CD14-positive monocyte (primary cell): ENCODE results near the gene CCNQ. TPM values are rescaled to one million over a fixed set of nuclear protein-coding genes. Genes with fewer than 3 reads are reported as not detected.

ENCODE experiments used
- DNase-seq, 3 donors: peaks; one replicate each; pipeline ENCODE4 v3.0.0-alpha.2; 2011 to 2022
- H2AFZ ChIP-seq: 2 replicates; pipeline ENCODE4 v1.6.0; 2012; ENCODE audit warnings: mild to moderate bottlenecking, low read depth, low read length, inconsistent platforms; ENCODE audit not compliant: insufficient read depth, poor library complexity, severe bottlenecking
- H3K27ac ChIP-seq, 2 donors: 1 replicate in 1 of 2; 2 replicates in 1 of 2; pipeline ENCODE4 v1.5.1; 2012 to 2013; ENCODE audit warnings: low read length in 2 of 2, control low read depth in 1 of 2, inconsistent platforms in 1 of 2, low read depth in 1 of 2, mild to moderate bottlenecking in 1 of 2
- H3K27me3 ChIP-seq, 2 donors: one replicate each; pipeline versions ENCODE4 v1.6.0 to v1.6.1; 2011 to 2013; ENCODE audit warnings: low read length in 2 of 2; ENCODE audit not compliant: control insufficient read depth in 2 of 2, insufficient read depth in 2 of 2
- H3K36me3 ChIP-seq, 2 donors: replicated peaks in 1 of 2; 1 replicate in 1 of 2; 2 replicates in 1 of 2; pipeline versions ENCODE4 v1.5.1 to v1.6.1; 2012 to 2013; ENCODE audit warnings: low read length in 2 of 2, control low read depth in 1 of 2, inconsistent platforms in 1 of 2, mild to moderate bottlenecking in 1 of 2; ENCODE audit not compliant: insufficient read depth in 2 of 2, control insufficient read depth in 1 of 2
- H3K4me1 ChIP-seq, 2 donors: 1 replicate in 1 of 2; 2 replicates in 1 of 2; pipeline versions ENCODE4 v1.5.1 to v1.6.1; 2012 to 2013; ENCODE audit warnings: low read length in 2 of 2, control low read depth in 1 of 2, inconsistent platforms in 1 of 2, mild to moderate bottlenecking in 1 of 2, moderate library complexity in 1 of 2; ENCODE audit not compliant: insufficient read depth in 2 of 2, control insufficient read depth in 1 of 2
- H3K4me2 ChIP-seq: replicated peaks from 2 replicates; pipeline ENCODE3; 2012; ENCODE audit warnings: low read length, moderate library complexity, mild to moderate bottlenecking; ENCODE audit not compliant: poor library complexity, severe bottlenecking; ENCODE audit errors: extremely low read depth
- H3K4me3 ChIP-seq, 3 experiments: fragments of 200-600 bp in 1 of 3; sonication (generic) in 1 of 3; replicated peaks in 1 of 3; 1 replicate in 2 of 3; 2 replicates in 1 of 3; pipeline ENCODE4 v1.5.1; 2011 to 2013; ENCODE audit warnings: low read length in 3 of 3, mild to moderate bottlenecking in 3 of 3, control low read depth in 2 of 3, low read depth in 2 of 3, inconsistent platforms in 1 of 3, moderate library complexity in 1 of 3
- H3K79me2 ChIP-seq: 2 replicates; pipeline ENCODE4 v1.6.0; 2012; ENCODE audit warnings: mild to moderate bottlenecking, control low read depth, inconsistent platforms, low read length, moderate library complexity; ENCODE audit not compliant: insufficient read depth
- H3K9ac ChIP-seq: 2 replicates; pipeline ENCODE4 v1.6.0; 2017; ENCODE audit warnings: low read length, mild to moderate bottlenecking; ENCODE audit not compliant: insufficient read depth, poor library complexity, severe bottlenecking
- H3K9me3 ChIP-seq, 2 donors: replicated peaks in 1 of 2; 1 replicate in 1 of 2; 2 replicates in 1 of 2; pipeline versions ENCODE4 v1.5.1 to v1.6.1; 2012 to 2013; ENCODE audit warnings: low read length in 2 of 2, control low read depth in 1 of 2; ENCODE audit not compliant: control insufficient read depth in 1 of 2, insufficient read depth in 1 of 2
- H4K20me1 ChIP-seq: 2 replicates; pipeline ENCODE4 v1.6.0; 2012; ENCODE audit warnings: mild to moderate bottlenecking, low read length, control low read depth, moderate library complexity; ENCODE audit not compliant: insufficient read depth
- H3K27ac Mint-ChIP-seq, 7 donors: one replicate each; pipeline ENCODE4 v1.8.0; 2020; ENCODE audit warnings: mild to moderate bottlenecking in 7 of 7, mixed read lengths in 7 of 7, moderate library complexity in 6 of 7, inconsistent platforms in 2 of 7
- H3K27me3 Mint-ChIP-seq, 3 donors: one replicate each; pipeline ENCODE4 v1.8.0; 2021 to 2022; ENCODE audit warnings: low read depth in 3 of 3, mild to moderate bottlenecking in 3 of 3, mixed read lengths in 3 of 3, moderate library complexity in 3 of 3, inconsistent platforms in 1 of 3
- H3K36me3 Mint-ChIP-seq, 2 donors: one replicate each; pipeline ENCODE4 v1.8.0; 2020; ENCODE audit warnings: mixed read lengths in 2 of 2, inconsistent platforms in 1 of 2, mild to moderate bottlenecking in 1 of 2
- H3K4me1 Mint-ChIP-seq: one replicate; pipeline ENCODE4 v1.8.0; 2020; ENCODE audit warnings: mild to moderate bottlenecking, mixed read lengths
- H3K4me3 Mint-ChIP-seq, 2 donors: one replicate each; pipeline ENCODE4 v1.8.0; 2020; ENCODE audit warnings: mild to moderate bottlenecking in 2 of 2, mixed read lengths in 2 of 2, moderate library complexity in 1 of 2
- H3K9me3 Mint-ChIP-seq, 7 donors: one replicate each; pipeline ENCODE4 v1.8.0; 2020 to 2022; ENCODE audit warnings: mixed read lengths in 7 of 7, mild to moderate bottlenecking in 6 of 7, moderate library complexity in 6 of 7, inconsistent platforms in 2 of 7
- CTCF ChIP-seq: fragments of 200-600 bp; IDR thresholded peaks from one replicate; pipeline ENCODE4 v1.8.0; 2022; ENCODE audit warnings: antibody characterized with exemption, mild to moderate bottlenecking
- WGBS: methylation state at CpG from one replicate; pipeline ENCODE4 v1.1.5; 2013; ENCODE audit warnings: missing lambda C conversion rate; ENCODE audit not compliant: insufficient coverage; 5-methylcytosine and 5-hydroxymethylcytosine counted together
- intact Hi-C, 2 donors: fragments of 100-400 bp; cut with micrococcal nuclease; formaldehyde crosslinking; loops; one replicate each; pipeline versions ENCODE4 v1.15.0 to v1.15.1; 2023
- polyA plus RNA-seq, 3 donors: library from polyadenylated mRNA; depleted of rRNA in 1 of 3; unstranded in 2 of 3; stranded (reverse) in 1 of 3; fragments of 300-500 nt in 2 of 3; fragments of >200 nt in 1 of 3; fragmentation: Illumina TruSeq in 2 of 3; gene quantifications; 1 replicate in 2 of 3; 2 replicates in 1 of 3; pipeline ENCODE4 v1.2.3, GENCODE V29; 2012 to 2021

Gene CCNQ
- polyA plus RNA-seq, 3 donors: 21.8 to 35.6 (median 29.3) TPM

GRCh38 chrX:153580700-153581386, 18.1 kb downstream of the CCNQ start:
- DNase-seq: no peak
- no peaks in the 10 kb centered on the region for H3K79me2 ChIP-seq
- TF ChIP-seq CTCF: no peak
- H3K9me3 ChIP-seq: no peaks in the 10 kb centered on the region
- Mint-ChIP-seq H3K9me3 (peaks cover 0 to 8% (median 0%) of the 10 kb centered on the region in 7 donors), H3K36me3 (no peaks in the 10 kb centered on the region), H3K27me3 (peaks cover 3 to 40% (median 4%) of the 10 kb centered on the region in 3 donors), H3K27ac (no peak overlapping the region), H3K4me3 (no peak overlapping the region), H3K4me1 (peaks cover 20% of the 10 kb centered on the region)
- H3K36me3 ChIP-seq: no peaks in the 10 kb centered on the region
- WGBS: no CpG with 5 or more reads among the region's 14 CpGs
- H3K4me3 ChIP-seq: no peak overlapping the region
- no peak overlapping the region for H3K4me2 ChIP-seq
- H4K20me1 ChIP-seq: no peaks in the 10 kb centered on the region
- no peak overlapping the region for H3K9ac ChIP-seq
- peaks cover 14 to 18% of the 10 kb centered on the region in 2 donors for H3K4me1 ChIP-seq
- no peak overlapping the region for H2AFZ ChIP-seq
- no peak overlapping the region for H3K27ac ChIP-seq
- intact Hi-C loops: no loop called here
- no peaks in the 10 kb centered on the region for H3K27me3 ChIP-seq

GRCh38 chrX:153578889-153579288, 20.1 kb downstream of the CCNQ start:
- Histone ChIP-seq H3K9ac (no peak overlapping the region), H4K20me1 (no peaks in the 10 kb centered on the region), H3K4me2 (no peak overlapping the region), H3K27me3 (no peaks in the 10 kb centered on the region), H3K27ac (no peak overlapping the region), H3K36me3 (no peaks in the 10 kb centered on the region), H3K4me3 (no peak overlapping the region), H3K4me1 (peaks cover 14 to 17% of the 10 kb centered on the region in 2 donors), H2AFZ (no peak overlapping the region), H3K9me3 (no peaks in the 10 kb centered on the region), H3K79me2 (no peaks in the 10 kb centered on the region)
- no CpG with 5 or more reads among the region's 2 CpGs for WGBS
- no peak for DNase-seq
- Mint-ChIP-seq H3K4me1 (peaks cover 19% of the 10 kb centered on the region), H3K27me3 (peaks cover 5 to 33% (median 7%) of the 10 kb centered on the region in 3 donors), H3K27ac (peak overlapping the region in 1 of 7 donors; percentile 62), H3K9me3 (peaks cover 0 to 4% (median 0%) of the 10 kb centered on the region in 7 donors), H3K4me3 (no peak overlapping the region), H3K36me3 (no peaks in the 10 kb centered on the region)
- intact Hi-C loops: no loop called here
- no peak for TF ChIP-seq CTCF
